GM21576 (cell line): ENCODE measurements around the gene LSM14A.
"Not testable (repeated sequence)": the region's sequence is repeated elsewhere in the genome, so short reads cannot be mapped to it uniquely, and the experiment has no call there.

ENCODE experiments used
- ATAC-seq: cut with Tn5 transposase; IDR thresholded peaks from one replicate; pipeline ENCODE4 v1.9.1; 2021; ENCODE audit warnings: mild to moderate bottlenecking, moderate library complexity; ENCODE audit not compliant: unreplicated experiment

LSM14A gene

DNA sequence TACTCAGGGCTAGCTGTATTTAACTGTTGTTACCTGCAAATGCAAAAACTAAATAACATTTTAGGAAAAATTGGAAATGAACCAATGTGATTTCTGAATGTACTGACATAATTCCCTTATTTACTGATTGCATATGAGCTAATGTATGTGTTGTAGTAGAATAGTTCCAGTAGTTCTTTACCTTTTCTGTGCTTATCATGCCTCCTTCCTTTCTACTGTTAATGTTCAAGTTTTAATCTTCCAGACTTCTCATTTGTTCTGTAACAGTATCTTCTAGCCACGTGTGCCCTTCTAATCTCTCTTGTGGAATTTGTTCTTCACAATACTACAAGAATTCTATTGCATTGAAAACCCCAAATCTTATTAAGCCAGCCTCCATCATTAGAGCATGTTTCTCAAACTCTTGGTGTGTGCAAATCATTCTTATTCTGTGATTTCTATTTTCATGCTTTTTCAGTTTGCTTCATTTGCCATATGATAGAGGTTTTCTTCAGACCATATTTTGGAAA lies 17.7 kb downstream of the LSM14A start:
- ATAC-seq: no peak

DNA sequence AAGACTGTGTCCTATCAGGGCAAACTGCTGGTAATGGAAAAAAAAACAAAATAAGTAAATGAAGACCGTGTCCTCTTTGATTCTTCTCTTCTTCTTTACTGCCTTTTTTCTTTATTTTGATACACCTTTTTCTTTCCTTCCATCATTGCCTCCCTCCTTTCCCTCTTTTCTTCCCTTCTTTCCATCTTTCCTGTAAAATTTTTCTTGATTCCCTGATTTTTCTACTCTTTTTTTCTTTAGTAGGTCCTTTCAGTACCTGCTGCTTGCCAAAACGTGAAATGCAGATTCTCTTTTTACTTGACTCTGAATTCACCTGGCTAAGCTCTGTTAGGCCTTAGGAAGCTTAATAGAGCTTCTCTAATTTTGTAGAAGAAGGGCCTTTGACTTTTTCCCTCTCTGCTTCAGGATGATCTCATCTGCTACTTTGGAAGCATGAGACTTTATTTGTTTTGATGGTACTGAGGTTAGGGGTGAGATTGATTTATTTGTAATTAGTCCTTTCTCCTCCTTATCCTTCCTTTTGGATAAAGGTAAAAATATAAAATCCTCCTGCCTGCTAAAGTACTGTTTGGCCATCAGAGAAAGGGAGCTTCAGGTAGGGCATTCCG lies 19.2 kb downstream of the LSM14A start:
- ATAC-seq: no peak

DNA sequence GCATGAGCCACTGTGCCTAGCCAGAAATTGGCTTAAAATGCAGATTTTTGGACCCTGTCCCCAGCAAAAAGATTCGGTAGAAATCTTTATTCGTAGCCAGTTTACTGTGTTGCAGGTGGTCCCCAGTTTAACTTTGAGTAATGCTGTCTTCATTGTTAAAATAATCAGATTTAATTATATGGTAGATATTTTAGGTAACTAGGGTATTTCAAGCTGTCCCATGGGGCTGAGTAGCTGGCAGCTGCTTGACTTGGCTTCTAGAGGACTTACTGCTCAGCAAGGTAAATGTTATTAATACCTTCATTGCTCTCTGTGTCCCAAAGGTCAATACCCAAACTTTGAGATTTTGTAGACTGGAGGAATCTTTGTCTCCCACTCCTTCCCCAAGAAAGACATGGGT lies 21.1 kb downstream of the LSM14A start:
- no peak for ATAC-seq

DNA sequence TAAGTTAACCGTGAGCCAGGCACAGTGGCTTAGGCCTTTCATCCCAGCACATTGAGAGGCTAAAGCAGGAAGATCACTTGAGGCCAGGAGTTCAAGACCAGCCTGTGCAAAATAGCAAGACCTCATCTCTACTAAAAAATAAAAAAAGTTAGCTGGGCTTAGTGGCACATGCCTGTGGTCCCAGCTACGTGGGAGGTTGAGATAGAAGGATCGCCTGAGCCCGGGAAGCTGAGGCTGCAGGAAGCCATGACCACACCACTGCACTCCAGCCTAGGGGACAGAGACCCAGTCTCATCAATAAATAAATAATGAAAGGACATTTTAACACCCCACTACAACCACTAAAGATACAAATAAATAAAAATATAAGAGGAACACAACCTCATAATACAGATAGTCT lies 21.6 kb downstream of the LSM14A start:
- ATAC-seq: no peak

DNA sequence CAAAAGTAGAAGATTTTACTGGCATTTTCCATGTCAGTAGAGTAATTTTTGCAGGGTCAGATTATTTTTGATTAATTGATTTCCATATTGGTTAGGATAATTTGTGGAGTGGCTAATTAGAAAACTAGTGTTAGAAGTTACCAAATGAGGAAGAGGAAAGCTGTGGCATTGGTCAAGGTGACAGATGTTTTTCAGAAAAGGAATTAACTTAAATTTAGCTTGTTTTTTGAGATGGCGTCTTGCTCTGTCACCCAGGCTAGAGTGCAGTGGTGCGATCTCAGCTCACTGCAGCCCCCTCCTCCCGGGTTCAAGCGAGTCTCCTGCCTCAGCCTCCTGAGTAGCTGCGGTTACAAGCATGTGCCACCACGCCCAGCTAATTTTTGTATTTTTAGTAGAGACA lies 28.8 kb downstream of the LSM14A start:
- no peak for ATAC-seq

DNA sequence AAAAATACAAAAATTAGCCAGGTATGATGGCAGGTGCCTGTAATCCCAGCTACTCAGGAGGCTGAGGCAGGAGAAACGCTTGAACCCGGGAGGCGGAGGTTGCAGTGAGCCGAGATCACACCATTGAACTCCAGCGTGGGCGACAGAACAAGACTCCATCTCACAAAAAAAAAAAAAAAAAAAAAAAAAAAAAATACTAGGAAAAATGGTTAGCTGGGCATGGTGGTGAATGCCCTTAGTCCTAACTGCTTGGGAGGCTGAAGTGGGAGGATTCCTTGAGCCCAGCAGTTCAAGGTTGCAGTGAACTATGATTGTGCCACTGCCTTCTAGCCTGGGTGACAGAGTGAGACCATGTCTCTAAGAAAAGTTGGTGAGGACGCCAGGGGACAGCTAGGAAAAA lies 33.0 kb downstream of the LSM14A start:
- not testable (repeated sequence) for ATAC-seq

DNA sequence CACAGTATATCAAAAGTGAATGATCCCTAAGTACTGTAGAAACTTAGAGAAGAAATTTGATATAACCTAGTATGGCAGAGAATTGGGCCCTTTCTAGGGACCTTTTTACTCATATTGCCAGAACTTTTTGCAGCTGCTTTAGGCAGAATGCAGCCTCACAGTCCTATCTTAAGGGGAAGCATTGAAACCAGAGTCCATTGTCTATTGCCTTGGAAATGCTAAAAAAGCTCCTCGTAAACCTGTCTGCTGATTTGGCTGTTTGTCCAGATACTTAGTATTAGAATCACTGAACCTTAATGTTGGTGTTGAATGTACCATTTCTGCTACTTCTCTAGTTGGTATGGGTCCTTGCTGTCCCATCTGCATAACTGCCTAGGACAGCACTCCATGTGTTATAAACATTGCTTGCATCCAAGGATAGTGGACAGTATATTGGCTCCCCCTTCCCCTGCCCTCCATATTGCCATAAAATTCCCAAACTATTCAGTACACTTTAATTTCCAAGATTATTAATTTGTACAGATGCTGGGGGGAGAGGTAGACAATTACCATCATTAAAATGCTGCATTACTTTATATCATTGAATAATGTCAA lies 36.1 kb downstream of the LSM14A start:
- ATAC-seq: no peak

DNA sequence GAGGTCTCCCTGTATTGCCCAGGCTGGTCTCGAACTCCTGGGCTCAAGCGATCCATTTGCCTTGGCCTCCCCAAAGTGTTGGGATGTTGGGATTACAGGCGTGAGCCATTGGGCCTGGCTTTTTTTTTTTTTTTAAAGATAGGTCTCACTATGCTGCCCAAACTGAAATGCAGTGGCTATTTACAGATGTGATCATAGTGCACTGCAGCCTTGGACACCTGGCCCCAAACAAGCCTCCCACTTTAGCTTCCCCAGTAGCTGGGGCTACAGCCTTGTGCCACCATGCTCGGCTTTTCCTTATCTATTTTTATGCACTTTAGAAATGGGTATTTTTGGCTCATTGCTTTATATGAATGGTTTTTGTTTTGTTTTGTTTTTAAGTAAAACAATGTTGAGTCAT lies 37.4 kb downstream of the LSM14A start:
- no peak for ATAC-seq

DNA sequence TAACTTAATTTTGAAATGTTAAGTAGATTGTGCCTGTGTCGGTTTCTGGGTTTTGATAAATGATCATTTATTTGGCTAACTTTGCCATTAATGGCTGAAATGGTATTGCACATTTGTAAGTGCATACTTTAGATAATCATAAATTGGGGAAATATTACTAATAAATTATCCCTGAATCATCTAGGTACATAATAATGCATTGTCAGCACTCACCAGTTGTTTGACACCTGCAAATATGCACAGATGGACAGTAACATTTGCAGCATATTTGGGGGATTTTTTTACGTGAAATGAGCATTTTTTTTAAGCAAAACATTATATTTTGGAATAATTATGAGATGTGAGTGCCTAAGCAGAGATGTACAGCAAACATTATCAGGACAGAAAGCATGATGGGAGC lies 41.0 kb downstream of the LSM14A start:
- no peak for ATAC-seq

DNA sequence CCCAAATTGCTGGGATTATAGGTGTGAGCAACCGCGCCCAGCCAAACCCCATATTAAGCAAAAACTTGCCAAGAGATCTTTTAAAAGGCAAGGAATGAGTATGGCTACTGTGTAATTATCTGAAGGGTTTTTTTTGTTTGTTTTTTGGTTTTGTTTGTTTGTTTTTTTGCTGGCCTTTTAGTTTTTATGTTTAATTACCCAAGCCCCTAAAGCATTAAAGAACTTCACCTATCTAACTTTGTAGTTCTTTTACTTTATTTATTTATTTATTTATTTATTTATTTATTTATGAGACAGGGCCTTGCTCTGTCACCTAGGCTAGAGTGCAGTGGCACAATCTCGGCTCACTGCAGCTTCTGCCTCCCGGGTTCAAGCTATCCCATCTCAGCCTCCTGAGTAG lies 41.7 kb downstream of the LSM14A start:
- ATAC-seq: no peak

DNA sequence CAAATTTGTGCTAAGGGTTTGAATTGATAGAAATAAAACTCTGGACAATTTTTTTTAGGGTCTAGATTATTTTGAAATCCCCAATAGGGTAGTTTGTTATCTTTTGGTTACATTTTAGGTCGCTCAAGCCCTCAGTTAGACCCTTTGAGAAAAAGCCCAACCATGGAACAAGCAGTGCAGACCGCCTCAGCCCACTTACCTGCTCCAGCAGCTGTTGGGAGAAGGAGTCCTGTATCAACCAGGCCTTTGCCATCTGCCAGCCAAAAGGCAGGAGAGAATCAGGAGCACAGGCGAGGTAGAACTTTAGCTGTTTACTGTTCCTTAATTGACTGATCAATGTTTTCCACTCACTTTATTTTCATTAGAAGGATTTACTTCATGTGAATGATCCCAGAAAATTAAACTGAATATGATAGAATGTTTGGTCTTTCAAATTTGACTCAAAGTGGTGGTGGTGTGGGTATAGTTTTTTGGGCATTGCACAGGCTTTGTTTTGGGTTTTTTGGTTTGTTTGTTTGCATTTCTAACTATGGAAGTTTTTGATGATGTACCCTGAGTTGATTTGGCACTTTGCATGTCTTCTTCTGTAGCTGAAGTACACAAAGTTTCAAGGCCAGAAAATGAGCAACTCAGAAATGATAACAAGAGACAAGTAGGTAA lies 42.8 kb downstream of the LSM14A start:
- ATAC-seq: no peak

DNA sequence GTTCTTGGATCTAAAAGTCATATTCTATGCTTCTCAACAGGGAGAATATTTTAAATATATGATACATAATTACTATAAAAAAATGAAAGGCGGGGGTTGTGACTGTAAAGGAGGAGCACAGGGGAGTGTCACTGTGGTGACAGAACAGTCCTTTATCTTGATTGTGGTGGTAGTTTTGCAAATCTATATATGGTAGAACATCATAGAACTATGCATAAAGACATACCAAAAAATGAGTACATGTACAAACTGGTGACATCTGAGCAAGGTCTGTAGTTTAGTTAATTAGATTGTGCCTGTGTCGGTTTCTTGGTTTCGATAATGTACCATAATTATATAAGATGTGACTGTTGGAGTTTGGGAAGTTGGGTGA lies 43.3 kb downstream of the LSM14A start:
- ATAC-seq: no peak

DNA sequence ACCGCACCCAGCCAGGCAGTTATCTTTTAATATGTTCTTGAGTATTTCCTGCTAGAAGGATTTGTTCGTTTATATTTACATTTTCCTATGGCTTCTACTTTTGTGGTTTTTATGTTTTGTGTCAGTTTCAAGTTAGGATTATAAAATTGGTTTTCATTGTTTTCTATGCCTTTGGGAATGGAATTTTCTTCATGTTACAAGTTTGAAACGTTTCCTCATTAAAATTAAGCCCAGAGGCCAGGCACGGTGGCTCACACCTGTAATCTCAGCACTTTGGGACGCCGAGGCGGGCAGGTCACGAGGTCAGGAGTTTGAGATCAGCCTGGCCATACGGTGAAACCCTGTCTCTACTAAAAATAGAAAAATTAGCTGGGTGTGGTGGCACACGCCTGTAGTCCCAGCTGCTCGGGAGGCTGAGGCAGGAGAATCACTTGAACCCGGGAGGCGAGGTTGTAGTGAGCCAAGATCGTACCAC lies 44.5 kb downstream of the LSM14A start:
- not testable (repeated sequence) for ATAC-seq

DNA sequence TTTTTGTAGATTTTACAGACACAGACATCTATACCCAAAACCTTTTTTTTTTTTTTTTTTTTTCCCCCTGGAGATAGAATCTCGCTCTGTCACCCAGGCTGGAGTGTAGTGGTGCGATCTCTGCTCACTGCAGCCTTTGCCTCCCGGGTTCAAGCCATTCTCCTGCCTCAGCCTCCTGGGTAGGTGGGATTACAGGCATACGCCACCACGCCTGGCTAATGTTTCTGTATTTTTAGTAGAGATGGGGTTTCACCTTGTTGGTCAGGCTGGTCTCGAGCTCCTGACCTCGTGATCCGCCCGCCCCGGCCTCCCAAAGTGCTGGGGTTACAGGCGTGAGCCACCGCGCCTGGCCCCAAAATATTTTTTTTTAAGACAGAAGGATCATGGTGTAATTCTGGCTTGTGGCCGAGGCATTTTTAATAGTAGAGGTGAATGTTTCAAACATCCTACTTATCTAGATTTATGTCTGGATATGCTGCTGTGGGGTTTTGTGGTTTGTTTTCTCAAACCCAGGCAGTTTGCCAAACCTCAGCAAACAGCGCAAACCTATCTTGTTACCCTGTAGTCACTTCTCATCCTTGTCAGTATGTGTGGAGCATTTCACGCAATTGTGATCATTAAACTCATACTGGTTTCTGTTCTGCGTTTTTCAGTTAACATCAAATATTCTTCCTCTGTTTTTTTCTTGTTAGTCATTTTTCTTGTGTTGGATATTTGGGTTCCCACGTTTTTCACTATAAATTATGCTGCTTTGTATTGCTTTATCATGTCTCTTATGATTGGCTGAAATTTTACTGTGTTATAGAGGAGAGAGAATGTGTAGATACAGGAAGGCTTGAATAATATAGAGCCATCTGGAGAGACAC lies 45.9 kb downstream of the LSM14A start:
- ATAC-seq: no peak

DNA sequence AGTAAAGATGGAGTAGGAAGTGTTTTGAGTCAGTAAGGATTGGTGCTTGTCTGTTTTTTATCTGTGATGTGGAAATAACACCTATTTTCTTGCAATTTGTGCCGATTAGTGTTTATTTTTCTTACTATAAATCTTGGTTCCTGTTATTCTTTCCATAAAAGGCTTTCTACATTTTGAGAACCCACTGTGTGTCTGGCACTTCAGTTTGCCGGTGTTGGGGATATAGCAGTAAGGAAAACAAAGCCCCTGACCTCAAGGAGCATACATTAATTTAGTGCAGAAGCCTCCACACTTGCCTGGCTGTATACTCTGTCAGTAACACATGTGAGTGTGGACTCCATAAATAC lies 46.5 kb downstream of the LSM14A start:
- ATAC-seq: no peak

DNA sequence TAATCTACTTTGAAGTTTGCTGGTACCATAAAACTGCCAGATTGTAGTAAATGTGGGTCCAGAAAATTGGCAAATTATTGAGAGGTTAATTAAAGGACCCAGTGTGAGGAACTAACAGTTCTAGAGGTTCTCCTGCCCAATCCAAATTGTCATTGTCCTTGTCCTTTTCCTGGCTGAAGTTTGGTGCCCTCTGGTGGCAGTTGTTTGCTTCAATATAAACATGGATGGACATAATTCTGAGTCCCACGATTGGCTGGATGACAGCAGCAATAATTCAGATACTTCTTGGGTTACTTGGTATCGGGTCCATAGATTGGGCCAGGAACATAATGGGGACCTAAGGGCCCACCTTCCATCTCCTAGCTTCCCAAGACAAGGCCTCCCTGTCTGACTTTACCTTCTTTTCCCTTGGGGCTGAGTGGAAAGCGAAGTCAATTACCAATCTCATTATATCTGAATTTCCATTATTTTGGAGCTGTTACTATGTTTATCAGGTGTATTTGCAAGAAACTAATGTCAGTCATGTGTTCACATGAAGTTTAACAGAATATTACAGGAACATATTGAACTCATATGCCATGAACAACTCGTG lies 48.3 kb downstream of the LSM14A start:
- ATAC-seq: no peak

DNA sequence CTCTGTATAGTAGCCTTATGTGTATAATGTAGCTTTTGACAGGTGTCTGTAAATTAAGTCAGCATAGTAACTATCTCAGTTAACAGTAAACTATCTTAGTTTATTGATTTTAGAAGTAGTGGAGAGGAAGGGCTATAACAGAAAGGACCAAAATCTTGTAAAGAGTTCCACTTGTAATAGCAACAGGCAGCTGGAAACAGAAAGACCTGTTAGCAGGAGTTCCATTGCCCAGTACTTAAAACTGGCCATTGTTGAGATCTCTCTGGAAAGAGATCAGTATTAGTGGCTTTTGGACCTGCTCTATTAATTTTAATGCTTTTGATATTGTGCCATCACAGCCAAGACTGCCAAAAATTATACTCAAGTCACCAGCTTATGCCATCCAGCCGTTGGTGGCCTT lies 50.1 kb downstream of the LSM14A start:
- no peak for ATAC-seq

DNA sequence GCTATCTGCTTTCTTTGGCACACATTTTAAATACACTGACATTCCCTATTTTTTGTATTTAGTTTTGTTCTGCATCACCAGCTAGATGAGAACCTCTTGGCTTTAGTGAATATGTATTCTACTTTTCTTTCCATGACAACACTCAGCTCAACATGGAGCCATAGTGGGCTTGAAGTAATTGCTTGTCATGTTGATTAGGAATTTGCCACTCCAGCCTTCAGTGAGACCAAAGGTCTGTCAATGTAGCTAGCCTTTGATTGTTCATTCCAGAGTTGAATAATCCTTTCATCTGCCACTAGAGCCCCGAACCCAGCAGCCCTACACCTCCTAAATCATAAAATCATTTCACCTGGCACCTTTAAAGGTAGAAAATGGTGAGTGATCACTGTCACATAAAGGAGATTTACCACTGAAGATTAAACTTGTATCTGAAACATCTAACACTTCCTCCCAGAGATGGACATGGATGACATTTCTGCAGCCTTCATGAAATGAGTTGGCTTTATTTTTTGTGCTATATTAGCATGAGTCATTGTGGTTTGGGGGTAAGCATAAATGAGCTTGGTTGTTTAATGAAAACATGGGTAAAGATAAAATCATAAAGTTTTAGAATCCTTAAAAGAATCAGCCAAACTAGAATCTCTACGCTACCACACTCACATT lies 52.8 kb downstream of the LSM14A start:
- no peak for ATAC-seq

DNA sequence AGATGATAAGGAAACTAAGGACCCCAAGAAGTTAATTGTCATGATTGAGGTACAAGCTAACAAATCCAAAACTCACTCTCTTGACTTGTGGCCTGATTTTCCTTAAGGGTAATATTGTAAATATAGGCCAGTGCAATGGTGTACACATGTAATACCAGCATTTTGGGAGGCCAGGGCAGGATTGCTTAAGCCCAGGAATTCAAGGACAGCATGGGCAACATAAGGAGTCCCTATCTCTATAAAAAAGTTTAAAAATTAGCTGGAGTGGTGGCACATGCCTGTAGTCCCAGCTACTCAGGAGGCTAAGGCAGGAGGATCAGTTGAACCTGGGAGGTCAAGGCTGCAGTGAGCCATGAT lies 53.3 kb downstream of the LSM14A start:
- ATAC-seq: no peak

DNA sequence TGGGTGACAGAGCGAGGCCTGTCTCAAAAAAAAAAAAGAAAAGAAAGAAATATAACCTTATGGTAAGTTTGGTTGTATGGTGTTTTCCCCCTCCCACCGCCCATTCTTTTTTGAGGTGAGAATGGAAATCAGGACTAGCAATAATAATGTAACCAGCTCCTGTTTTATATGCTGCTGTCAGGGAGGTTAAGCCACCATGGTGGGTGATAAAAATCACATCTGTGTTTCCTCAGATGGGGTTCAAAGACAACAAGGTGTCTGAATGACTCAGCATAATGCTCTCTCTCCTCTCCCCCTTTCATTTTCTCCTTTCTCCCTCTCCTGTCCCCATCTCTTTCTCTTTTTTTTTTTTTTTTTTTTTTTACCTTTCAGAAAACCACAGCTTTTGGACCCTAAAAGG lies 53.7 kb downstream of the LSM14A start:
- ATAC-seq: no peak

DNA sequence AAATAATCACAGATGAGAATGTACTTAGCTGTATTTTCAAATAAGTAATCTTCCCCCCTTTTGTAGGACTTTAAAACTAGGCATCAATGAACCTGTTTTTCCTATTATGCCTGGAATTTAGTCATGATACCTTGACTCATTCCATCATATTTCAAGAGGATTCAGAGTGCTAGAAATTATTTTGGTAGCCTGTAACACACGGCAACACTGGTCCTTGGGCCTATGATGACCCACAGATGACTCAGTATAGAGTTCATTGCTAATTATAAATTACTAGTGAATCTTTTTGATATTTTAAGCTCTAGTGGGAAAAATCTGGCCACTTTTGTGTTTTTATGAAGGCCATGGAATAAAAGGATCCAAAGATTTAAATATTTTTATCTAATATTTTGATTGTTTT lies 56.0 kb downstream of the LSM14A start:
- ATAC-seq: no peak
